Endodermal cell (in vitro differentiated cells): ENCODE measurements around the gene ZNF646. TPM values are rescaled to one million over a fixed set of nuclear protein-coding genes. Genes with fewer than 3 reads are reported as not detected.

Experiments
- DNase-seq: peaks from one replicate; pipeline ENCODE4 v3.0.0-alpha.2; 2017
- H3K27ac ChIP-seq: 2 replicates; pipeline ENCODE4 v1.5.1; 2013; ENCODE audit warnings: mild to moderate bottlenecking, low read depth, low read length, moderate library complexity
- H3K27me3 ChIP-seq: 2 replicates; pipeline ENCODE4 v1.6.1; 2013; ENCODE audit warnings: mild to moderate bottlenecking, low read length, moderate library complexity; ENCODE audit not compliant: insufficient read depth, control insufficient read depth, poor library complexity, severe bottlenecking
- H3K36me3 ChIP-seq: 2 replicates; pipeline ENCODE4 v1.7.0; 2013; ENCODE audit warnings: mild to moderate bottlenecking, low read length, moderate library complexity; ENCODE audit not compliant: control insufficient read depth, insufficient read depth
- H3K4me1 ChIP-seq: one replicate; pipeline ENCODE4 v1.7.0; 2013; ENCODE audit warnings: low read length; ENCODE audit not compliant: control insufficient read depth, insufficient read depth
- H3K4me3 ChIP-seq: 2 replicates; pipeline ENCODE4 v1.5.1; 2013; ENCODE audit warnings: mild to moderate bottlenecking, low read length, moderate library complexity
- H3K9ac ChIP-seq: 2 replicates; pipeline ENCODE4 v1.6.1; 2013; ENCODE audit warnings: mild to moderate bottlenecking, low read length, moderate library complexity; ENCODE audit not compliant: poor library complexity, severe bottlenecking; ENCODE audit errors: extremely low read depth
- H3K9me3 ChIP-seq: 2 replicates; pipeline ENCODE4 v1.6.1; 2013; ENCODE audit warnings: mild to moderate bottlenecking, low read length, moderate library complexity; ENCODE audit not compliant: control insufficient read depth
- H3K27ac Mint-ChIP-seq: 2 replicates; pipeline ENCODE4 v1.8.0; 2020; ENCODE audit warnings: mixed read lengths
- H3K27me3 Mint-ChIP-seq: 2 replicates; pipeline ENCODE4 v1.8.0; 2021; ENCODE audit warnings: mild to moderate bottlenecking, mixed read lengths; ENCODE audit not compliant: insufficient read depth
- H3K36me3 Mint-ChIP-seq: 2 replicates; pipeline ENCODE4 v1.8.0; 2020; ENCODE audit warnings: low read depth, mixed read lengths
- H3K4me1 Mint-ChIP-seq: 2 replicates; pipeline ENCODE4 v1.8.0; 2020; ENCODE audit warnings: mixed read lengths
- H3K4me3 Mint-ChIP-seq: 2 replicates; pipeline ENCODE4 v1.8.0; 2020; ENCODE audit warnings: mild to moderate bottlenecking, moderate library complexity, mixed read lengths
- H3K9me3 Mint-ChIP-seq: 2 replicates; pipeline ENCODE4 v1.8.0; 2020; ENCODE audit warnings: mild to moderate bottlenecking, mixed read lengths
- CTCF ChIP-seq: fragments of 200-600 bp; sonication (generic); conservative IDR thresholded peaks from 2 replicates; pipeline ENCODE4 v1.5.0; 2021; ENCODE audit warnings: antibody characterized with exemption, mild to moderate bottlenecking
- WGBS, 2 experiments: methylation state at CpG; one replicate each; pipeline versions ENCODE4 v1.1.5 to v1.1.7; 2013; ENCODE audit warnings: missing lambda C conversion rate in 2 of 2, mixed read lengths in 1 of 2; ENCODE audit not compliant: insufficient coverage in 1 of 2, insufficient read length in 1 of 2; 5-methylcytosine and 5-hydroxymethylcytosine counted together
- total RNA-seq, 2 donors: library from RNA; stranded (reverse); fragmentation: NEBNext Ultra II Directional in 1 of 2; extraction: Animal tissue kit (Norgen Biotek cat#: 25700) in 1 of 2; gene quantifications; 2 replicates in 1 of 2; 3 replicates in 1 of 2; pipeline ENCODE4 v1.2.1, GENCODE V29; 2021

The ZNF646 gene
- total RNA-seq, 2 donors from 2014 or later, result 24.9 to 29.2 TPM

GRCh38 chr16:31090540-31090939, 16.3 kb downstream of the ZNF646 start:
- no peak for TF ChIP-seq CTCF
- Histone ChIP-seq H3K27ac (no peak overlapping the region), H3K4me3 (no peak overlapping the region), H3K36me3 (peaks cover 23% of the 10 kb centered on the region), H3K9ac (no peak overlapping the region), H3K27me3 (no peaks in the 10 kb centered on the region), H3K4me1 (no peaks in the 10 kb centered on the region), H3K9me3 (no peaks in the 10 kb centered on the region)
- H3K9me3 Mint-ChIP-seq, result no peaks in the 10 kb centered on the region
- no peak for DNase-seq
- H3K4me3 Mint-ChIP-seq, result no peak overlapping the region
- WGBS, 2 experiments, result 98 to 100% methylated on average over 1 to 2 of the region's 2 CpGs
- H3K27ac Mint-ChIP-seq, result no peak overlapping the region
- peaks cover 1% of the 10 kb centered on the region for H3K4me1 Mint-ChIP-seq
- H3K27me3 Mint-ChIP-seq, result no peaks in the 10 kb centered on the region
- peaks cover 16% of the 10 kb centered on the region for H3K36me3 Mint-ChIP-seq

GRCh38 chr16:31092330-31092729, 18.1 kb downstream of the ZNF646 start:
- H3K4me3 Mint-ChIP-seq, result no peak overlapping the region

GRCh38 chr16:31093132-31093703, 19.0 kb downstream of the ZNF646 start:
- peak overlapping the region; percentile 62 for H3K27ac Mint-ChIP-seq
- peak overlapping the region; percentile 95 for H3K4me3 ChIP-seq

More at GRCh38 chr16:31092330-31092729, 18.1 kb downstream of the ZNF646 start:
- peaks cover 14% of the 10 kb centered on the region for H3K36me3 Mint-ChIP-seq
- Histone ChIP-seq H3K27ac (no peak overlapping the region), H3K9me3 (no peaks in the 10 kb centered on the region), H3K4me3 (no peak overlapping the region), H3K9ac (no peak overlapping the region), H3K4me1 (no peaks in the 10 kb centered on the region), H3K27me3 (no peaks in the 10 kb centered on the region), H3K36me3 (peaks cover 23% of the 10 kb centered on the region)
- no peak for DNase-seq
- no peak overlapping the region for H3K27ac Mint-ChIP-seq
- H3K27me3 Mint-ChIP-seq, result no peaks in the 10 kb centered on the region
- peaks cover 3% of the 10 kb centered on the region for H3K4me1 Mint-ChIP-seq
- 96 to 100% methylated on average over 5 of the region's 5 CpGs for WGBS, 2 experiments
- H3K9me3 Mint-ChIP-seq, result no peaks in the 10 kb centered on the region
- TF ChIP-seq CTCF, result no peak

More at GRCh38 chr16:31093132-31093703, 19.0 kb downstream of the ZNF646 start:
- Histone ChIP-seq H3K4me1 (no peaks in the 10 kb centered on the region), H3K9me3 (no peaks in the 10 kb centered on the region), H3K36me3 (peaks cover 20% of the 10 kb centered on the region), H3K27me3 (no peaks in the 10 kb centered on the region), H3K9ac (no peak overlapping the region), H3K27ac (no peak overlapping the region)
- Mint-ChIP-seq H3K9me3 (no peaks in the 10 kb centered on the region), H3K4me3 (peak overlapping the region; percentile 80), H3K27me3 (no peaks in the 10 kb centered on the region), H3K36me3 (peaks cover 14% of the 10 kb centered on the region), H3K4me1 (peaks cover 3% of the 10 kb centered on the region)
- DNase-seq, result peak; percentile 87
- 17 to 30% methylated on average over 2 to 13 of the region's 17 CpGs for WGBS, 2 experiments
- TF ChIP-seq CTCF, result no peak
